H9 (cell line): Measurements from ENCODE around the gene TANGO6. TPM values are rescaled to one million over a fixed set of nuclear protein-coding genes. Genes with fewer than 3 reads are reported as not detected.
A peak's percentile ranks its signal among the peaks of the same experiment; 100 is the strongest.
"Not testable (repeated sequence)": the region's sequence is repeated elsewhere in the genome, so short reads cannot be mapped to it uniquely, and the experiment has no call there.

Experiments used
- DNase-seq: peaks from one replicate; pipeline ENCODE4 v3.0.0-alpha.2; 2017
- H2AFZ ChIP-seq: one replicate; pipeline ENCODE4 v1.6.1; 2013; ENCODE audit warnings: mild to moderate bottlenecking, low read length, control low read depth, moderate library complexity
- H2AK5ac ChIP-seq: 2 replicates; pipeline ENCODE4 v1.6.1; 2013; ENCODE audit warnings: low read length, control low read depth, mixed read lengths; ENCODE audit not compliant: insufficient read length
- H2BK120ac ChIP-seq: one replicate; pipeline ENCODE4 v1.6.1; 2013; ENCODE audit warnings: low read depth, mild to moderate bottlenecking, low read length, control low read depth, inconsistent platforms; ENCODE audit not compliant: poor library complexity, severe bottlenecking
- H2BK12ac ChIP-seq: 2 replicates; pipeline ENCODE4 v1.6.1; 2013; ENCODE audit warnings: low read length, control low read depth, mixed read lengths, low read depth; ENCODE audit not compliant: insufficient read length
- H2BK15ac ChIP-seq: 2 replicates; pipeline ENCODE4 v1.6.1; 2013; ENCODE audit warnings: low read depth, low read length, control low read depth
- H2BK20ac ChIP-seq: one replicate; pipeline ENCODE4 v1.6.1; 2013; ENCODE audit warnings: low read depth, mild to moderate bottlenecking, low read length, control low read depth, inconsistent platforms; ENCODE audit not compliant: poor library complexity, severe bottlenecking
- H2BK5ac ChIP-seq: 2 replicates; pipeline ENCODE4 v1.6.1; 2013; ENCODE audit warnings: low read length, control low read depth, mixed read lengths; ENCODE audit not compliant: insufficient read length
- H3K14ac ChIP-seq: 2 replicates; pipeline ENCODE4 v1.6.1; 2013; ENCODE audit warnings: low read length, control low read depth; ENCODE audit not compliant: insufficient read depth
- H3K18ac ChIP-seq: 2 replicates; pipeline ENCODE4 v1.6.1; 2013; ENCODE audit warnings: low read depth, mild to moderate bottlenecking, mixed read lengths, low read length, control low read depth; ENCODE audit not compliant: insufficient read length
- H3K23ac ChIP-seq: 2 replicates; pipeline ENCODE4 v1.6.1; 2013; ENCODE audit warnings: low read length, control low read depth, mixed read lengths, low read depth; ENCODE audit not compliant: insufficient read length
- H3K23me2 ChIP-seq: 2 replicates; pipeline ENCODE4 v1.6.1; 2013; ENCODE audit warnings: low read depth, mild to moderate bottlenecking, mixed read lengths, low read length, control low read depth; ENCODE audit not compliant: insufficient read length, poor library complexity, severe bottlenecking
- H3K27ac ChIP-seq: 2 replicates; pipeline ENCODE4 v1.5.1; 2013; ENCODE audit warnings: low read length, control low read depth, mixed read lengths, low read depth; ENCODE audit not compliant: insufficient read length
- H3K27me3 ChIP-seq: 2 replicates; pipeline ENCODE4 v1.6.1; 2013; ENCODE audit warnings: low read length, control low read depth, inconsistent platforms; ENCODE audit not compliant: insufficient read depth
- H3K4ac ChIP-seq: 2 replicates; pipeline ENCODE4 v1.6.1; 2013; ENCODE audit warnings: low read depth, mild to moderate bottlenecking, control low read depth, inconsistent platforms, low read length, moderate library complexity
- H3K4me1 ChIP-seq: 2 replicates; pipeline ENCODE4 v1.6.1; 2013; ENCODE audit warnings: low read length, control low read depth, inconsistent platforms; ENCODE audit not compliant: insufficient read depth
- H3K4me2 ChIP-seq: 2 replicates; pipeline ENCODE4 v1.6.1; 2013; ENCODE audit warnings: low read length, control low read depth, mixed read lengths; ENCODE audit not compliant: insufficient read length, insufficient read depth
- H3K56ac ChIP-seq: 2 replicates; pipeline ENCODE4 v1.6.1; 2013; ENCODE audit warnings: low read depth, mild to moderate bottlenecking, mixed read lengths, low read length, control low read depth; ENCODE audit not compliant: insufficient read length
- H3K79me1 ChIP-seq: 2 replicates; pipeline ENCODE4 v1.6.1; 2013; ENCODE audit warnings: low read depth, mild to moderate bottlenecking, moderate library complexity, low read length, control low read depth, inconsistent platforms; ENCODE audit not compliant: insufficient read depth, poor library complexity, severe bottlenecking
- H3K79me2 ChIP-seq: 2 replicates; pipeline ENCODE4 v1.6.1; 2013; ENCODE audit warnings: low read length, control low read depth, inconsistent platforms; ENCODE audit not compliant: insufficient read depth
- H3K9ac ChIP-seq: 2 replicates; pipeline ENCODE4 v1.6.1; 2013; ENCODE audit warnings: low read length, control low read depth, mixed read lengths; ENCODE audit not compliant: insufficient read length; ENCODE audit errors: extremely low read depth
- H3K9me3 ChIP-seq: one replicate; pipeline ENCODE4 v1.6.1; 2013; ENCODE audit warnings: low read depth, low read length, inconsistent platforms; ENCODE audit not compliant: control insufficient read depth
- H3T11ph ChIP-seq: one replicate; pipeline ENCODE4 v1.6.1; 2013; ENCODE audit warnings: mild to moderate bottlenecking, low read length, control low read depth, inconsistent platforms
- H4K20me1 ChIP-seq: one replicate; pipeline ENCODE4 v1.6.1; 2013; ENCODE audit not compliant: control insufficient read depth, insufficient read length, insufficient read depth
- H4K5ac ChIP-seq: 2 replicates; pipeline ENCODE4 v1.6.1; 2013; ENCODE audit warnings: low read depth, mild to moderate bottlenecking, mixed read lengths, low read length, control low read depth; ENCODE audit not compliant: insufficient read length
- H4K8ac ChIP-seq: replicated peaks from 2 replicates; pipeline ENCODE4 v1.6.1; 2013; ENCODE audit warnings: low read length, control low read depth, mixed read lengths, low read depth; ENCODE audit not compliant: insufficient read length
- H4K91ac ChIP-seq: 2 replicates; pipeline ENCODE4 v1.6.1; 2013; ENCODE audit warnings: low read depth, mild to moderate bottlenecking, moderate library complexity, mixed read lengths, low read length, control low read depth; ENCODE audit not compliant: insufficient read length
- H3K27ac Mint-ChIP-seq, 3 experiments: 2 replicates in 2 of 3; 3 replicates in 1 of 3; pipeline ENCODE4 v1.8.0; 2020 to 2021; ENCODE audit warnings: mixed read lengths in 3 of 3, mild to moderate bottlenecking in 1 of 3, moderate library complexity in 1 of 3
- H3K27me3 Mint-ChIP-seq: 2 replicates; pipeline ENCODE4 v1.8.0; 2021; ENCODE audit warnings: low read depth, mild to moderate bottlenecking, moderate library complexity, mixed read lengths
- H3K36me3 Mint-ChIP-seq, 3 experiments: 2 replicates in 2 of 3; 3 replicates in 1 of 3; pipeline ENCODE4 v1.8.0; 2020 to 2021; ENCODE audit warnings: low read depth in 3 of 3, mixed read lengths in 3 of 3; ENCODE audit not compliant: insufficient read depth in 1 of 3
- H3K4me1 Mint-ChIP-seq, 2 experiments: 2 replicates each; pipeline ENCODE4 v1.8.0; 2020; ENCODE audit warnings: mixed read lengths in 2 of 2
- H3K4me3 Mint-ChIP-seq, 2 experiments: 2 replicates in 1 of 2; 3 replicates in 1 of 2; pipeline ENCODE4 v1.8.0; 2020 to 2021; ENCODE audit warnings: mild to moderate bottlenecking in 2 of 2, mixed read lengths in 2 of 2, moderate library complexity in 1 of 2
- H3K9me3 Mint-ChIP-seq, 2 experiments: 2 replicates in 1 of 2; 3 replicates in 1 of 2; pipeline ENCODE4 v1.8.0; 2020; ENCODE audit warnings: mild to moderate bottlenecking in 2 of 2, mixed read lengths in 2 of 2, moderate library complexity in 1 of 2
- WGBS: extraction: QIAGEN DNeasy Blood & Tissue Kit; methylation state at CpG from one replicate; pipeline ENCODE4 v1.1.7; 2013; ENCODE audit warnings: missing lambda C conversion rate, low lambda C conversion rate, mixed read lengths; ENCODE audit not compliant: insufficient read length; ENCODE audit errors: extremely low coverage; 5-methylcytosine and 5-hydroxymethylcytosine counted together
- total RNA-seq: library from RNA; stranded (reverse); gene quantifications from 2 replicates; pipeline ENCODE4 v1.2.1, GENCODE V29; 2021
- TF ChIP-seq, protein P1 (sequence below): fragments of 200-600 bp; sonication (generic); conservative IDR thresholded peaks from 3 replicates; pipeline ENCODE4 v1.8.0; 2021; ENCODE audit warnings: antibody characterized with exemption, mild to moderate bottlenecking

The TANGO6 gene
- total RNA-seq, 1 experiment from 2014 or later, result 12.0 TPM

DNA sequence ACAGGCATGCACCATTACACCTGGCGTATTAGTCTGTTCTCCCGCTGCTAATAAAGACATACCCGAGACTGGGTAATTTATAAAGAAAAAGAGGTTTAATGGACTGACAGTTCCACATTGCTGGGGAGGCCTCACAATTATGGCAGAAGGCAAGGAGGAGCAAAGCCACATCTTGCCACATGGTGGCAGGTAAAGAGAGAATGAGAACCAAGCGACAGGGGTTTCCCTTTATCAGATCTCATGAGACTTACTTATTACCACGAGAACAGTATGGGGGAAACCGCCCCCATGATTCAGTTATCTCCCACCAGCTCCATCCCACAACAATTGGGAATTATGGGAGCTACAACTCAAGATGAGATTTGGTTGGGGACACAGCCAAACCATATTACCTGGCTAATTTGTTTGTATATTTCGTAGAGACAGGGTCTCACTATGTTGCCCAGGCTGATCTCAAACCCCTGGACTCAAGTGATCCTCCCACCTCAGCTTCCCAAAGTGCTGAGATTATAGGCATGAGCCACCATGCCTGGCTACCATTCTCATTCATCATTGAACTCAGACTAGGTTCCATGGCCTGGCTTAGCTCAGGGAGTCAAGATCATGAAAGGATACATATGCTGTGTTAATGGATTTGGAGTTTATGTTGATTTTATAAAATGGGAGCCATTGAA lies 147.0 kb downstream of the TANGO6 start:
- H3K4me2 ChIP-seq, H2BK15ac ChIP-seq, H3K4me3 Mint-ChIP-seq, H2BK5ac ChIP-seq, H3K23me2 ChIP-seq, H3K4me1 ChIP-seq, H3K56ac ChIP-seq, H4K20me1 ChIP-seq, H3K9ac ChIP-seq, H3T11ph ChIP-seq, H3K27ac ChIP-seq, H3K79me1 ChIP-seq, H3K9me3 Mint-ChIP-seq, H3K18ac ChIP-seq, H3K14ac ChIP-seq, H3K27me3 ChIP-seq, H3K9me3 ChIP-seq, H4K91ac ChIP-seq, H3K4ac ChIP-seq, H3K36me3 Mint-ChIP-seq, H3K23ac ChIP-seq, H4K8ac ChIP-seq, H4K5ac ChIP-seq, H3K27me3 Mint-ChIP-seq, H2BK20ac ChIP-seq, DNase-seq, H2BK120ac ChIP-seq, H2AFZ ChIP-seq, H3K79me2 ChIP-seq, H2BK12ac ChIP-seq, H2AK5ac ChIP-seq: not testable (repeated sequence)
- Mint-ChIP-seq H3K27ac (peak overlapping the region in 1 of 3 experiments; percentile 27; a peak in 2 of 7 replicates), H3K4me1 (peaks cover 54% of the 10 kb centered on the region in 2 experiments)
- TF ChIP-seq, protein P1, sequence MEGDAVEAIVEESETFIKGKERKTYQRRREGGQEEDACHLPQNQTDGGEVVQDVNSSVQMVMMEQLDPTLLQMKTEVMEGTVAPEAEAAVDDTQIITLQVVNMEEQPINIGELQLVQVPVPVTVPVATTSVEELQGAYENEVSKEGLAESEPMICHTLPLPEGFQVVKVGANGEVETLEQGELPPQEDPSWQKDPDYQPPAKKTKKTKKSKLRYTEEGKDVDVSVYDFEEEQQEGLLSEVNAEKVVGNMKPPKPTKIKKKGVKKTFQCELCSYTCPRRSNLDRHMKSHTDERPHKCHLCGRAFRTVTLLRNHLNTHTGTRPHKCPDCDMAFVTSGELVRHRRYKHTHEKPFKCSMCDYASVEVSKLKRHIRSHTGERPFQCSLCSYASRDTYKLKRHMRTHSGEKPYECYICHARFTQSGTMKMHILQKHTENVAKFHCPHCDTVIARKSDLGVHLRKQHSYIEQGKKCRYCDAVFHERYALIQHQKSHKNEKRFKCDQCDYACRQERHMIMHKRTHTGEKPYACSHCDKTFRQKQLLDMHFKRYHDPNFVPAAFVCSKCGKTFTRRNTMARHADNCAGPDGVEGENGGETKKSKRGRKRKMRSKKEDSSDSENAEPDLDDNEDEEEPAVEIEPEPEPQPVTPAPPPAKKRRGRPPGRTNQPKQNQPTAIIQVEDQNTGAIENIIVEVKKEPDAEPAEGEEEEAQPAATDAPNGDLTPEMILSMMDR, result peak; percentile 63
- no CpG with 5 or more reads among the region's 7 CpGs for WGBS
